Thyroid gland (tissue), 4 donors: ENCODE results near the gene RGPD3.

Experiments used
- POLR2A ChIP-seq, 2 donors: fragments of 450-650 bp; IDR thresholded peaks; one replicate each; pipeline ENCODE4 v1.6.1; 2017; ENCODE audit warnings: antibody characterized with exemption in 2 of 2, mild to moderate bottlenecking in 2 of 2, moderate library complexity in 1 of 2
- TF ChIP-seq, protein P1 (sequence below), 6 experiments: fragments of 200-600 bp in 3 of 6; fragments of 450-650 bp in 3 of 6; sonication (generic) in 3 of 6; IDR thresholded peaks; one replicate each; pipeline ENCODE4 v1.5.1; 2016 to 2019; ENCODE audit warnings: antibody characterized with exemption in 6 of 6, mild to moderate bottlenecking in 2 of 6, inconsistent platforms in 1 of 6, moderate library complexity in 1 of 6

DNA sequence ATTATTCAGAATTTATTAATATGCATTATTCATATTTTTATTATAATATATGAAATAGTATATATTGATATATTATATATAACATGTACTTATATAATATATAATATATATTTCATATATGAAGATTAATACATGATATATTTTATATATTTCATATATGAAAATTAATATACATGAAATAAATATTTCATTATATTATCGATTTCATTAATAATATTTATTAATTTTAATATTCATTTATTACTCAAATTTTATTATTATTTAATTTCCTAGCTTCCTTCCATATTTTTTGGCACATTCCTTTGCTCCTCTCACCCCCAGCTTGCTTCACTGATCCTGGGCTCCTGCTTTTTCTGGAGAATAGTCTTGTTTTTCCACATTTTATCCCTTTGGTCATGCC, 48.7 kb upstream of the RGPD3 start:
- TF ChIP-seq, protein P1, sequence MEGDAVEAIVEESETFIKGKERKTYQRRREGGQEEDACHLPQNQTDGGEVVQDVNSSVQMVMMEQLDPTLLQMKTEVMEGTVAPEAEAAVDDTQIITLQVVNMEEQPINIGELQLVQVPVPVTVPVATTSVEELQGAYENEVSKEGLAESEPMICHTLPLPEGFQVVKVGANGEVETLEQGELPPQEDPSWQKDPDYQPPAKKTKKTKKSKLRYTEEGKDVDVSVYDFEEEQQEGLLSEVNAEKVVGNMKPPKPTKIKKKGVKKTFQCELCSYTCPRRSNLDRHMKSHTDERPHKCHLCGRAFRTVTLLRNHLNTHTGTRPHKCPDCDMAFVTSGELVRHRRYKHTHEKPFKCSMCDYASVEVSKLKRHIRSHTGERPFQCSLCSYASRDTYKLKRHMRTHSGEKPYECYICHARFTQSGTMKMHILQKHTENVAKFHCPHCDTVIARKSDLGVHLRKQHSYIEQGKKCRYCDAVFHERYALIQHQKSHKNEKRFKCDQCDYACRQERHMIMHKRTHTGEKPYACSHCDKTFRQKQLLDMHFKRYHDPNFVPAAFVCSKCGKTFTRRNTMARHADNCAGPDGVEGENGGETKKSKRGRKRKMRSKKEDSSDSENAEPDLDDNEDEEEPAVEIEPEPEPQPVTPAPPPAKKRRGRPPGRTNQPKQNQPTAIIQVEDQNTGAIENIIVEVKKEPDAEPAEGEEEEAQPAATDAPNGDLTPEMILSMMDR (IDR thresholded peaks at IDR 0.05): no peak
- no peak for TF ChIP-seq POLR2A (IDR thresholded peaks at IDR 0.05)
